ENCODE results near the gene DSC2.

- TF ChIP-seq CTCF (IDR thresholded peaks at IDR 0.05; ENCODE audit: low read length) (no peak), EZH2phosphoT487 (IDR thresholded peaks at IDR 0.05; ENCODE audit: low read length) (no peak), EZH2 (optimal IDR thresholded peaks at IDR 0.05; ENCODE audit: low read depth, low read length) (no peak)
Observed at GRCh38 chr18:31102941-31103340, 720 bp upstream of the DSC2 start.

Measured in MM.1S (cell line).